Osteocyte (in vitro differentiated cells): Measurements from ENCODE around the gene ADM2. TPM values are rescaled to one million over a fixed set of nuclear protein-coding genes. Genes with fewer than 3 reads are reported as not detected.
"Not testable (repeated sequence)": the region's sequence is repeated elsewhere in the genome, so short reads cannot be mapped to it uniquely, and the experiment has no call there.

Source experiments
- DNase-seq: peaks from one replicate; pipeline ENCODE4 v3.0.0; 2021; ENCODE audit warnings: mixed read lengths; ENCODE audit not compliant: unreplicated experiment; ENCODE audit errors: extremely low spot score
- H3K27ac Mint-ChIP-seq: one replicate; pipeline ENCODE4 v1.8.0; 2021; ENCODE audit warnings: mild to moderate bottlenecking, mixed read lengths; ENCODE audit not compliant: unreplicated experiment
- H3K27me3 Mint-ChIP-seq: one replicate; pipeline ENCODE4 v1.8.0; 2021; ENCODE audit warnings: mixed read lengths; ENCODE audit not compliant: unreplicated experiment
- H3K36me3 Mint-ChIP-seq: one replicate; pipeline ENCODE4 v1.8.0; 2021; ENCODE audit warnings: mixed read lengths; ENCODE audit not compliant: unreplicated experiment
- H3K4me1 Mint-ChIP-seq: one replicate; pipeline ENCODE4 v1.8.0; 2021; ENCODE audit warnings: mixed read lengths; ENCODE audit not compliant: unreplicated experiment
- H3K4me3 Mint-ChIP-seq: one replicate; pipeline ENCODE4 v1.8.0; 2021; ENCODE audit warnings: mild to moderate bottlenecking, moderate library complexity, mixed read lengths; ENCODE audit not compliant: unreplicated experiment
- H3K9me3 Mint-ChIP-seq: one replicate; pipeline ENCODE4 v1.8.0; 2021; ENCODE audit warnings: mixed read lengths; ENCODE audit not compliant: unreplicated experiment
- CTCF ChIP-seq: fragments of 200-600 bp; sonication (generic); IDR thresholded peaks from 2 replicates; pipeline ENCODE4 v1.5.0; 2021; ENCODE audit warnings: antibody characterized with exemption, mild to moderate bottlenecking, moderate library complexity
- total RNA-seq: library from RNA; stranded (reverse); gene quantifications from 2 replicates; pipeline ENCODE4 v1.2.1, GENCODE V29; 2021

The ADM2 gene
- total RNA-seq, 1 donor from 2014 or later = 21.1 TPM

GRCh38 chr22:50519151-50519550 lies 37.8 kb downstream of the ADM2 start:
- Mint-ChIP-seq H3K4me1 (peaks cover 2% of the 10 kb centered on the region), H3K27me3 (no peaks in the 10 kb centered on the region), H3K9me3 (no peaks in the 10 kb centered on the region), H3K27ac (no peak overlapping the region), H3K4me3 (no peak overlapping the region), H3K36me3 (peaks cover 13% of the 10 kb centered on the region)
- TF ChIP-seq CTCF = no peak
- no peak for DNase-seq

GRCh38 chr22:50520184-50520583 lies 38.8 kb downstream of the ADM2 start:
- H3K36me3 Mint-ChIP-seq = peaks cover 12% of the 10 kb centered on the region
- not testable (repeated sequence) for H3K4me3 Mint-ChIP-seq, H3K4me1 Mint-ChIP-seq, H3K27ac Mint-ChIP-seq, H3K27me3 Mint-ChIP-seq, DNase-seq, H3K9me3 Mint-ChIP-seq

- no peak for DNase-seq
- Mint-ChIP-seq H3K4me1 (peaks cover 10% of the 10 kb centered on the region), H3K36me3 (peaks cover 12% of the 10 kb centered on the region), H3K27ac (no peak overlapping the region), H3K4me3 (no peak overlapping the region), H3K9me3 (no peaks in the 10 kb centered on the region), H3K27me3 (no peaks in the 10 kb centered on the region)
- no peak for TF ChIP-seq CTCF
Measured at GRCh38 chr22:50520826-50521453, 39.6 kb downstream of the ADM2 start.

- H3K27me3 Mint-ChIP-seq = no peaks in the 10 kb centered on the region
- peaks cover 12% of the 10 kb centered on the region for H3K36me3 Mint-ChIP-seq
- no peak overlapping the region for H3K4me3 Mint-ChIP-seq
- no peak overlapping the region for H3K27ac Mint-ChIP-seq
- peaks cover 12% of the 10 kb centered on the region for H3K4me1 Mint-ChIP-seq
- TF ChIP-seq CTCF = no peak
- no peaks in the 10 kb centered on the region for H3K9me3 Mint-ChIP-seq
- no peak for DNase-seq
Measured at GRCh38 chr22:50521710-50522109, 40.4 kb downstream of the ADM2 start.

GRCh38 chr22:50522208-50522805 lies 41.0 kb downstream of the ADM2 start:
- H3K9me3 Mint-ChIP-seq = no peaks in the 10 kb centered on the region
- H3K27ac Mint-ChIP-seq = no peak overlapping the region
- TF ChIP-seq CTCF = no peak
- no peak overlapping the region for H3K4me3 Mint-ChIP-seq
- peaks cover 12% of the 10 kb centered on the region for H3K36me3 Mint-ChIP-seq
- no peaks in the 10 kb centered on the region for H3K27me3 Mint-ChIP-seq
- DNase-seq = no peak
- H3K4me1 Mint-ChIP-seq = peaks cover 18% of the 10 kb centered on the region
